M059J (cell line): ENCODE measurements around the gene OSBPL2. TPM values are rescaled to one million over a fixed set of nuclear protein-coding genes. Genes with fewer than 3 reads are reported as not detected.

Experiments
- DNase-seq: peaks from one replicate; pipeline ENCODE4 v3.0.0-alpha.2; 2012; ENCODE audit warnings: low read depth
- total RNA-seq: library from RNA; depleted of rRNA; stranded (reverse); fragments of >200 nt; shearing (Covaris generic); gene quantifications from 2 replicates; pipeline ENCODE4 v1.2.3, GENCODE V29; 2014

OSBPL2 gene
- total RNA-seq, 1 experiment from 2014 or later = 29.2 TPM

- DNase-seq = no peak
These were observed 15.9 kb downstream of the OSBPL2 start for GRCh38 chr20:62254021-62254724.

DNA sequence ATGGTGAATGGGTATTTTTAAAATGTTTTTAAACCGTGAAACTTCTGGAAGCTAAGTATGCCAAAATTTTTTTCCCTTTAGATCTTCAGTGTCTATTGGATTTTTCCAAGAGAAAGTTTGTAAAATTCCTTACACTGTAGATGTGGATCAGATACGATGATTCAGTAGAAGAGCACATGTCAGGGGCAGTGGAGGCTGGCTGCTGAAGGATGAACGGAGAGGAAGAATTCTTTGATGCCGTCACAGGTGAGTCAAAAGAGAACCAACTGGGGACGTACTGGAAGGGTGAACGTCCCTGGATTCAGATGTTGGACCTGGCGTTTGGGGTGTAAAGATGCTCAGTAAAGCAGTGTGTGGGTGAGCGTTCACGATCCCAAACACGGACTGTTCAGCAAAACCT, 17.7 kb downstream of the OSBPL2 start:
- no peak for DNase-seq

- DNase-seq = peak; percentile 81
These were observed 20.4 kb downstream of the OSBPL2 start for GRCh38 chr20:62258499-62259293.

- DNase-seq = no peak
These were observed 20.9 kb downstream of the OSBPL2 start for GRCh38 chr20:62259294-62259565.

DNA sequence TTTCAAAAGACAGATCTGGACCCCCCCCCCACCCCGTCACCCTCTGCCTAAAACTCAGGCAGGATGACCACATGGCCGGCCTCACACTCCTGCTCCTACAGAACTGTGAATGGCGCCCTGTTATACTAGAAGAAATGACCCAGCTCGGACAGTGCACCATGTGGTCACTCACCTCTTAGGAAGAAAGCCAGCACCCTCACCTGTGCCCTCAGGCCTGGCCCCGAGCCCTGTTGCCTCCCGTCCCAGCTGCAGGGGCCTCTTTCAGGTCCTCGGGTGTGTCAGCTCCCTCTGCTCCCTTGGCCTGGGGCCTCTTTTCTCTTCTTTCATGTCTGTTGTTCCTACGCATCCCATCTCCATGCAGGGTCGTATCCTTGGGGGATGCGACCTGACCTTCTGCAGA, 23.7 kb downstream of the OSBPL2 start:
- no peak for DNase-seq

DNA sequence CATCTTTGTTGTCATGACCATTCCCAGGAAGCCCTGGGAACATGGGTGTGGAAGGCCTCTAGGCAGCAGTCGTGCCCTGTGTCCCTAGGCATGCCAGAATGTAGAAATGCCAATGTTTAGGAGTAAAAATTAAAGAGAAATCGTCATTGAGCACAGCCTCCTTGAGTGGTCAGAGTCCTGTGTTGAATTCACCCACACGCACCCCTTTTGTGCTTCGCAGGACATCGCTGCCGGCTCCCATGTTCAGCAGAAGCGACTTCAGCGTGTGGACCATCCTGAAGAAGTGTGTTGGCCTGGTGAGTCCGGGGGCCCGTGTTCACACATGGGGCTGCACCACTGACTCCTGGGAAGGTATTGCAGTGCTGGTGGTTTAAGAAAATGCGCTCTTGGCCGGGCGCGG, 25.1 kb downstream of the OSBPL2 start:
- DNase-seq = no peak

DNA sequence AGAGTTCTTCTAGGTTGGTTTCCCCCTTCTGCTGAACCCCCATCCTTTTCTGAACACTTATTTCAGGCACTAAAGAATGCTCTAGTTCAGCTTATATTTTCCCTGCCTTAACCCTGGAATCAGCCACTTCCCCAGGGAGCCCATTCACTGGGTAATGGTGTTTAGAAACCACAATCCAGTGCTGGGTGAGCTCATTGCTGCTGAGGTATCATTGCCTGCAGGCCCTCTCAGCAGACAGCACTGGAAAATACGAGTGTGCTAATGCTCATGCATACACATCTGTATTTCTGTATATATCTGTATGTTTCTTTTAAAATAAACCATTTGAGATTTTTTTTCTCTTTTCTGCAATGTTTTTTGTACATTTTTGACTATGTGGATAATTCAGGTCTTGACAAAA, 27.0 kb downstream of the OSBPL2 start:
- DNase-seq = no peak

- DNase-seq = no peak
These were observed 28.0 kb downstream of the OSBPL2 start for GRCh38 chr20:62266340-62266739.

- DNase-seq = no peak
These were observed 28.5 kb downstream of the OSBPL2 start for GRCh38 chr20:62266851-62267250.

DNA sequence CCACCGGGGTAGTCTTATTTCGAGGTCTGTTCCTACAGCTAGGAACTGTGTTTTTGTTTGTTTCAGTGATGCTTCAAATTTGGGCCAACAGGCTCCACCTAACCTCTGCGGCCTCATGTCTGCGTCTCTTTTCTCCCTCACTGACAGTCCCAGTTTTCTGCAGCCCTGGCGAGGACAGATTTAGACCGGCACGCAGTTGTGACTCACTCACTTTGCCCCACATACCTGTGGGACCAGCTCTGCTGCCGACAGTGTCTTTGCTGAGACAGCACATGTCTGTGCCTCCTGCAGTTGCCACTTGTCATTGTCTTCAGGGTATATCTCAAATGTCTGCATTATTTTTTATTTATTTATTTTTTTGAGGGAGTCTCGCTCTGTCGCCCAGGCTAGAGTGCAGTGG, 29.2 kb downstream of the OSBPL2 start:
- no peak for DNase-seq

GRCh38 chr20:62268228-62268900, 30.0 kb downstream of the OSBPL2 start:
- no peak for DNase-seq

- DNase-seq = no peak
These were observed 31.1 kb downstream of the OSBPL2 start for GRCh38 chr20:62269378-62269777.

DNA sequence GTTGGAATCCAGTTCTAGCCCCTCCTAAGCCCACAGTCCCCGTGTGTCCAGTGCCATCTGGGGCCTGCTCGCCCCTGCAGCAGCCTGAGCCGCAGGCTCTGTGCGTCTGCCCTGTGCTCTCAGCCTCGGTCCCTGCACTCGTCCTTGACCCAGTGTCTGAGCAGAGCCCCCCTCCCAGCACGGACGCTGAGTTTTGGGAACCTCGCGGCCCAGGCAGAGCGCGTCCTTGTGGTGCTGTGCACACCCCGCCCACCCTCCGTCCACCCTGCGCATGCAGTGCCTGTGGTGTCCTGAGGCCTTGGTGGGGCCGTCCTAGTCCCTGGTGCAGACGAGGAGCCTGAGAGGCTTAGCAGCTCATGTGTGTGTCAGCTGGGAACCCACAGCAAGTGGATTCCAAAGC, 31.6 kb downstream of the OSBPL2 start:
- no peak for DNase-seq

DNA sequence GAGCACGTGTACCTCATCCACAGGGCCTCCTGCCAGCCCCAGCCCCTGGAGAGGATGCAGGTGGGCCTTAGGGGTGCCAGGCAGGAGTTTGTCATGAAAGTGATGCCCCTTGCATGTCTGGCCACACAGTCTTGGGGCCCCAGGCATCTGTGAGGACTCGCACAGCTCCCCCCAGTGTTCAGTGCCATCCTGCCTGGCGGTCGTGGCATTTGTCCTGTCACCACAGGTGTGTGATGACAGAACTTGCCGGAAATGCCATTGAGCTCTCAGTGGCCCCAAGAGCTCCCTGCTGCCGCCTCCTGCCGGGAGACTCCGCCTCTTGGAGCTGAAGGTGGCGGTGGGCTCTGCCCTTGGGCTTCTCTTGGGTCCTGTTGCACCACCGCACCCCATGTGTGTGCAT, 33.9 kb downstream of the OSBPL2 start:
- no peak for DNase-seq

- DNase-seq = no peak
These were observed 35.1 kb downstream of the OSBPL2 start for GRCh38 chr20:62273416-62273815.

DNA sequence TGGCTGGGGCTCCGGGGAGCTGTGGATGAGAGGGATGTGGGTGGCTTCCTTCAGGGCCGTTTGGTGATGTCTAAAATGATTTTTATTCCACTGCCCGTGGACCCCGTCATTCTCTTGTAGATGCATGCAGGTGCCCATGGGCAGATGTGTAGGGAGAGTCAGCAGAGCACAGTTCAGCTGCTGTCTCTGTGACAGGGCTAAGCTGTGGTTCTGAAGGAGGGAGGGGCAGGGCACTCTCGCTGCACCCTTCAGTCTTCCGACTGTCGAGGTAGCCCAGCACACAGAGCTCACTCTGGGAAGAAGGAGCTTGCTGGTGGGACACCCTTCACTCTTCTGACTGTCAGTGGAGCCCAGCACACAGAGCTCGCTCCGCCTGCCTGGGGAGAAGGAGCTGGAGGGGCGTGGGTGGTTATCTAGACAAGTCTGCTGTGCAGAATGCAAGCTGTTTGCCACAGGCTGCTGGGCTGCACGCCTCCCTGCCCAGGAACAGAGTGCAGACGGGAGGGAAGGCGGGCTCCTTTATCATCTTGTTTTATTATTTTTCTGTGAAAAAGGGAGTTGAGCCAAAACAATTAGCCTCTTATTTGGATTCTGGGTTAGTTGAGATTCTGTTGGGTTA, 36.1 kb downstream of the OSBPL2 start:
- no peak for DNase-seq

DNA sequence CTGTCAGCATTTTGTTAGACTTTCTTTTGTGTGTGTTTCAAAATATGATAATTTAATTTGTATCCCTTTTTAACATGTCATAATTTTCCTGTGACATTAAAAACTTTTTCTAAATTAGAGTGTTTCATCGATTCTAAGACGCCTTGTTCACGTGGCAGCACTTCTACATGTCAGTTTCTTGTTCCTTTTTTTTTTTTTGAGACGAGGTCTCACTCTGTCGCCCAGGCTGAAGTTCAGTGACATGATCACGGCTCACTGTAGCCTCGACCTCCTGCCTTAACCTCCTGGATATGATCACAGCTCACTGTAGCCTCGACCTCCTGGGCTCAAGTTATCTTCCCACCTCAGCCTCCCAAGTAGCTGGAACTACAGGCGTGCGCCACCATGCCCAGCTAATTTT, 36.9 kb downstream of the OSBPL2 start:
- no peak for DNase-seq

DNA sequence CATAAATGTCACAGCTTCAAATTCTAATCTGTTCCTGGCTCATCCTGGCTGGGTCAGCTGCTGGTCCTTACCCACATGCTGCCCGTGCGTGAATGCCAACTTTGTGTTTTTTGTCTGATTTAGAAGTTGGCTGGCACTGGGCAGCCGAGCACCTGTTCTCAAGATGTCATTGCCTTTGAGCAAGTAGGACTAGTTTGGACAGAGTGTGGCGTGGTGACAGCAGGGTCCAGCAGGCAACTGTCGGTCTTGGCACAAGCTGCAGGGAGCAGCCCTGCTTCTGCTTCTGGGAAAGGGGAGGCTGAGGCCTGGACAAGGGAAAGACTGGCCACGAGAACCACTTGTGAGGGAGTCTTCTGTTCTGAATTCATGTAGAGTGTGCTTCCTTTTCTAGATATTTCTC, 38.1 kb downstream of the OSBPL2 start:
- DNase-seq = no peak

- DNase-seq = no peak
These were observed 38.9 kb downstream of the OSBPL2 start for GRCh38 chr20:62277253-62277652.

- DNase-seq = no peak
These were observed 42.0 kb downstream of the OSBPL2 start for GRCh38 chr20:62280303-62280702.

DNA sequence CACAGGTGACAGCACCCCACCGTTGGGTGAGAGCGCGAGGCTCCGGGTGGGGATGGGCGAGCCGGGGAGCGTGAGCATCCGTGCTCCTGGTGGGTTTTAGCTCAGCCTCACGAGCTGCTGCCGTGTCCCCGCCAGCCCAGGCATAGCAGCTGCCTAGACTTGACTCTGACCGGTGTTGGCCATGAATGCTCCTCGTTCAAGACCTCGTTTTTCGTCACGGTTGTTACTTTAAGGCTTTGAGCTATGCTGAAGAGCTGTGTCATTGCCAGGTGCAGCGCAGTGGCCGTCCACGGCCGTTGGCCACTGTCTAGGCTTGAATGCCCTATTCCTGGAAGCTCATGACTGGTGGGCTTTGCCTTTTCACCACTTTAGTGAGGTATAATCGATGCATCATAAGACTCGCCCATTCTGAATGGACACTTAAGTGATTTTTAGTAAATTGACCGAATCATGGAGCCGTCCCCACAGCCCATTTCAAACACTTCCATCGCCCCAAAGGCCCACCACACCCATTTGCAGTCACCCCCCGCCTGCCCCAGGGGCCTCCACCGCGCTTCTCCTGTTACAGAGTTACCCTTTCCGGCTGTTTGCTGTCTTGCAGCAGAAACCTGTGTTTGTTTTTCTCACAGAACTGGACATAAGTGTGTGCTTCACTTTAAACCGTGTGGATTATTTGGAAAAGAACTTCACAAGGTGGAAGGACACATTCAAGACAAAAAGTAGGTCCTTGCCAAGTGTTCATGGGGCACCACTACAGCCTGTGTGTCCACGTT, 43.0 kb downstream of the OSBPL2 start:
- no peak for DNase-seq

DNA sequence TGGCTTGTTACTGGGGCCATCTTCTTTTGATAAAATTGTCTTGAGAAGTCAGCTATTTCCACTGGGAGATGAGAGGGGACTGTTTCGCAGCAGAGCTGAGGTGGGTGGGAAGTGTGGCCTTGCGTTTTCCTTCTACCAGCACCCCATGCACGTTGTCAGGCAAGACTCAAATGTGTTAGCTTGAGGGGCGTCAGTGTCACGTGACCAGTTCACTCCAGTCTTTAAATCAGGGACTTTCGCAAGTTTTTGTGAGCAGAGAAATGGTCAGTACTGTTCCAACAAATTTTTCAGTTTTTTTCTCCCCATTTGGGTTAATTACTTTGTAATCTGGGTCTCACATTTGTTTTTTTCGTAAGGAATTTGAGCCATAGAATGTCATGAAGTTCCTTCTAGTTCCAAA, 43.8 kb downstream of the OSBPL2 start:
- no peak for DNase-seq
